ENCODE measurements around the gene GABRR3.

GABRR3 gene

GRCh38 chr3:97990624-97991292, 44.4 kb downstream of the GABRR3 start:
- H3K27me3 ChIP-seq (replicated peaks; ENCODE audit: insufficient read depth, low read length) = no peaks in the 10 kb centered on the region
- H4K20me1 ChIP-seq (ENCODE audit: insufficient read depth, low read length) = no peaks in the 10 kb centered on the region
- TF ChIP-seq CTCF (IDR thresholded peaks at IDR 0.05; ENCODE audit: low read length) (no peak), EZH2 (optimal IDR thresholded peaks at IDR 0.05; ENCODE audit: low read depth, low read length) (no peak), EZH2phosphoT487 (IDR thresholded peaks at IDR 0.05; ENCODE audit: low read length) (no peak)
- H3K9me3 ChIP-seq (replicated peaks; ENCODE audit: insufficient read depth, low read length) = no peaks in the 10 kb centered on the region
- peak overlapping the region; percentile 17; the same call in 1 of the 2 replicates for H3K4me2 ChIP-seq (ENCODE audit: low read depth, low read length)
- H3K9me2 ChIP-seq (replicated peaks; ENCODE audit: insufficient read depth, low read length) = no peaks in the 10 kb centered on the region
- H3K36me3 ChIP-seq (replicated peaks; ENCODE audit: insufficient read depth, low read length) = no peaks in the 10 kb centered on the region
- no peaks in the 10 kb centered on the region for H3F3A ChIP-seq (ENCODE audit: insufficient read depth, low read length)
- DNase-seq = peak; percentile 55
- no peaks in the 10 kb centered on the region for H3K79me2 ChIP-seq (ENCODE audit: low read length)
- no peak overlapping the region for H3K9ac ChIP-seq (ENCODE audit: low read length)
- no peak overlapping the region for H3K27ac ChIP-seq (ENCODE audit: low read length)
- peaks cover 15% of the 10 kb centered on the region for H3K4me1 ChIP-seq (ENCODE audit: low read length)
- no peak overlapping the region for H3K4me3 ChIP-seq (ENCODE audit: low read length)
- 0 out of 2 replicates have a peak overlapping the region, but pooled peaks have one; percentile 9 for H2AFZ ChIP-seq (ENCODE audit: low read length)

- Histone ChIP-seq H3K4me3 (ENCODE audit: low read length) (no peak overlapping the region), H3K27me3 (replicated peaks; ENCODE audit: insufficient read depth, low read length) (no peaks in the 10 kb centered on the region), H3K9me3 (replicated peaks; ENCODE audit: insufficient read depth, low read length) (no peaks in the 10 kb centered on the region), H2AFZ (ENCODE audit: low read length) (no peak overlapping the region), H4K20me1 (ENCODE audit: insufficient read depth, low read length) (no peaks in the 10 kb centered on the region), H3K36me3 (replicated peaks; ENCODE audit: insufficient read depth, low read length) (no peaks in the 10 kb centered on the region), H3K4me2 (ENCODE audit: low read depth, low read length) (no peak overlapping the region), H3F3A (ENCODE audit: insufficient read depth, low read length) (no peaks in the 10 kb centered on the region), H3K27ac (ENCODE audit: low read length) (no peak overlapping the region), H3K4me1 (ENCODE audit: low read length) (peaks cover 15% of the 10 kb centered on the region), H3K9me2 (replicated peaks; ENCODE audit: insufficient read depth, low read length) (no peaks in the 10 kb centered on the region), H3K79me2 (ENCODE audit: low read length) (no peaks in the 10 kb centered on the region), H3K9ac (ENCODE audit: low read length) (no peak overlapping the region)
- DNase-seq = no peak
- TF ChIP-seq CTCF (IDR thresholded peaks at IDR 0.05; ENCODE audit: low read length) (no peak), EZH2 (optimal IDR thresholded peaks at IDR 0.05; ENCODE audit: low read depth, low read length) (no peak), EZH2phosphoT487 (IDR thresholded peaks at IDR 0.05; ENCODE audit: low read length) (no peak)
These were observed 46.1 kb downstream of the GABRR3 start for GRCh38 chr3:97988784-97989568.

- H3K9me2 ChIP-seq (replicated peaks; ENCODE audit: insufficient read depth, low read length) = no peaks in the 10 kb centered on the region
- no peaks in the 10 kb centered on the region for H3K79me2 ChIP-seq (ENCODE audit: low read length)
- H4K20me1 ChIP-seq (ENCODE audit: insufficient read depth, low read length) = no peaks in the 10 kb centered on the region
- H3K9me3 ChIP-seq (replicated peaks; ENCODE audit: insufficient read depth, low read length) = no peaks in the 10 kb centered on the region
- TF ChIP-seq EZH2 (optimal IDR thresholded peaks at IDR 0.05; ENCODE audit: low read depth, low read length) (no peak), EZH2phosphoT487 (IDR thresholded peaks at IDR 0.05; ENCODE audit: low read length) (no peak), CTCF (IDR thresholded peaks at IDR 0.05; ENCODE audit: low read length) (no peak)
- H3K9ac ChIP-seq (ENCODE audit: low read length) = no peak overlapping the region
- H3F3A ChIP-seq (ENCODE audit: insufficient read depth, low read length) = no peaks in the 10 kb centered on the region
- no peak for DNase-seq
- H3K4me3 ChIP-seq (ENCODE audit: low read length) = no peak overlapping the region
- H2AFZ ChIP-seq (ENCODE audit: low read length) = no peak overlapping the region
- H3K36me3 ChIP-seq (replicated peaks; ENCODE audit: insufficient read depth, low read length) = no peaks in the 10 kb centered on the region
- H3K4me1 ChIP-seq (ENCODE audit: low read length) = peaks cover 23% of the 10 kb centered on the region
- no peak overlapping the region for H3K4me2 ChIP-seq (ENCODE audit: low read depth, low read length)
- no peak overlapping the region for H3K27ac ChIP-seq (ENCODE audit: low read length)
- H3K27me3 ChIP-seq (replicated peaks; ENCODE audit: insufficient read depth, low read length) = no peaks in the 10 kb centered on the region
These were observed 47.8 kb downstream of the GABRR3 start for GRCh38 chr3:97987306-97987705.

Measured in MM.1S (cell line).